HG02642 (cell line): ENCODE results near the gene SLC49A4.
"Not testable (repeated sequence)": the region's sequence is repeated elsewhere in the genome, so short reads cannot be mapped to it uniquely, and the experiment has no call there.

Experiments
- ATAC-seq: cut with Tn5 transposase; IDR thresholded peaks from one replicate; pipeline ENCODE4 v1.9.1; 2021; ENCODE audit warnings: mild to moderate bottlenecking; ENCODE audit not compliant: unreplicated experiment, poor library complexity

Gene SLC49A4, protein sequence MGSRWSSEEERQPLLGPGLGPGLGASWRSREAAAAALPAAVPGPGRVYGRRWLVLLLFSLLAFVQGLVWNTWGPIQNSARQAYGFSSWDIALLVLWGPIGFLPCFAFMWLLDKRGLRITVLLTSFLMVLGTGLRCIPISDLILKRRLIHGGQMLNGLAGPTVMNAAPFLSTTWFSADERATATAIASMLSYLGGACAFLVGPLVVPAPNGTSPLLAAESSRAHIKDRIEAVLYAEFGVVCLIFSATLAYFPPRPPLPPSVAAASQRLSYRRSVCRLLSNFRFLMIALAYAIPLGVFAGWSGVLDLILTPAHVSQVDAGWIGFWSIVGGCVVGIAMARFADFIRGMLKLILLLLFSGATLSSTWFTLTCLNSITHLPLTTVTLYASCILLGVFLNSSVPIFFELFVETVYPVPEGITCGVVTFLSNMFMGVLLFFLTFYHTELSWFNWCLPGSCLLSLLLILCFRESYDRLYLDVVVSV

DNA sequence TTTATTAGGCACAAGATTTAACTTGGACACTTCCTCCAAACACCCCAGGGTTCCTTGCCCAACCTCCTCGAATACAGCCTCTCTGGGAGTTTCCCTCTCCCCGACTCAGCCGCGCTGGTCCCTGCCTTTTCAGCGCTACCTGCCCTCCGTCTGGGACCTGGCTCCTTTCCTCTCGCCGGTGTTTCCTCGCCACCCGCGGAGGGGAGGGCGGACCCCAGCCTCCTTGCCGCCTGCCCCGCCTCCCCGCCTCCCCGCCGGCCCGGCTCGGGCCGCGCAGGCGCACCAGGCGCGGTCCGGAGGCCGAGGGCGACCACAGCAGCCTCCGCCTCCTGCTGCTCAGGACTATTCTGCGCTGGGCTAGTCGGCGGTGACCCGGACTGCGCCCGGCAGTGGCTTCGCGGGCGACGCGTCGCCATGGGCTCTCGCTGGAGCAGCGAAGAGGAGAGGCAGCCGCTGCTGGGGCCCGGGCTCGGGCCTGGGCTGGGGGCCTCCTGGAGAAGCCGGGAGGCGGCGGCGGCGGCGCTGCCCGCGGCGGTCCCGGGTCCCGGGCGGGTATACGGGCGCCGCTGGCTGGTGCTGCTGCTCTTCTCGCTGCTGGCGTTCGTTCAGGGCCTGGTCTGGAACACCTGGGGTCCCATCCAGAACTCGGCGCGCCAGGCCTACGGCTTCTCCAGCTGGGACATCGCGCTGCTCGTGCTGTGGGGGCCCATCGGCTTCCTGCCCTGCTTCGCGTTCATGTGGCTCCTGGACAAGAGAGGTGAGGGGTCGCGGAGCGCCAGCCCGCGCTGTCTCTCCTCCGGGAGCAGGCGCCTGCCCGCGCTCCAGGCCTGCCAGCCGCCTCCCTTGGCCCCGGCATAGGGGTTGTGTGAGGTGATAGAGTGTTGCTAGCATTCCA, at the start of gene SLC49A4:
SLC49A4 (plus strand) TSS at position 291 of the 895 bp plus-strand sequence; CDS start at position 415, 124 bp downstream.
- ATAC-seq, result peak; percentile 82

DNA sequence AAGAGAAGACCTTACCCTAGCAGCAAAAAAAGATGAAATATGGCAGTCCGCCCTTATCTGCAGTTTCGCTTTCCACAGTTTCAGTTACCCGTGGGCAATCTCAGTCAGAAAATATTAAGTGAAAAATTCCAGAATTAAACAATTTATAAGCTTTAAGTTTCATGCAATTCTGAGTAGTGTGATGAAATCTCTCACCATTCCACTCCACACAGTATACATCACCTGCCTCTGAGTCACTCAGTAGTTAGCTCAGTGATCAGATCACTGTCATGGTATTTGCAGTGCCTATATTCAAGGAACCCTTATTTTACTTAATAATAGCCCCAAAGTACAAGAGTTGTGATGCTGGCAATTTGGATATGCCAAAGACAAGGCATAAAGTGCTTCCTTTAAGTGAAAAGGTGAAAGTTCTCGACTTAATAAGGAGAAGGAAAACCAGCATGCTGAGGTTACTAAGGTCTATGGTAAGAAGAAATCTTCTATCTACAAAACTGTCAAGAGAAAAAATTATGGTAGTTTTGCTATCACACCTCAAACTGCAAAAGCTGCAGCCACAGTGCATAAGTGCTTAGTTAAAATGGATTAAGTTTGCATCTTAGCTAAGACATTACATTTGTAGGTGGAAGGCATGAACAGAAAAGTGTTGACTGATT, 49.4 kb upstream of the SLC49A4 start:
- no peak for ATAC-seq

- ATAC-seq, result not testable (repeated sequence)
Measured at GRCh38 chr3:122747295-122747694, 47.6 kb upstream of the SLC49A4 start.

DNA sequence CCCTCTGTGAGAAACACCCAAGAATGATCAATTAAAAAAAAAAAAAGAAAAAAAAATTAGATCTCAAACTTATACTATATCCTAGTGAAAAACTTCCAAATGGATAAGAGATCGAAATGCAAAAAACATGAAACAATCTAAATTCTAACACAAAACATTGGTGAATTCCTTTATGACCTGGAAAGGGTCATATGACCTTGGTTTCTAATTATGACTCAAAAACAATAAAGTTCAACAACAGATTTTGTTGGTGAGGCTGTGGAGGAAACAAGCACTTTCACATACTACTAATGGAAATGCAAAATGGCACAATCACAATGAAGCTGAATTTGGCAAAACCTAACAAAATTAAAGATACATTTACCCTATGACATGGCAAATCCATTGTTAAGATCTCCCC, 46.5 kb upstream of the SLC49A4 start:
- ATAC-seq, result no peak

DNA sequence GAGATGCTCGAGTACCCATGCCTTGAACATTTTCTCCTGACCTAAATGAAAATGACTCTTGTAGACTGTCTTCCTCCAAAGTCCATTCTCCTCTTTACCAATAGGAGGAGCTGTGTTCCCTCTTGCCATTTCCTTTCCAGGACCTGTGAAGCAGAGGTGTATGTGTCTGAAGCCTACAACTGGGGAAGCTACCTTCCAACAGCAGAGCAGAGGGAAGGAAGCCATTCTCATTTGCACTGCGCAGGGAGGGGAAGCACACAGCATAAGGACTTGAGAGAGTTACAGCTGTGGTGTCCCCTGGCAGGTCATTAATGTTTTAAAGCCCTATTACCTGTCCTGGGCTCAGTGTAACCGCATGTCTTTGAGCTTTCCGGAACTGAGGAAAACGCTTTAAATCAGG, 39.9 kb upstream of the SLC49A4 start:
- no peak for ATAC-seq

- ATAC-seq, result no peak
Measured at GRCh38 chr3:122755491-122755890, 39.4 kb upstream of the SLC49A4 start.

GRCh38 chr3:122758877-122759560, 35.9 kb upstream of the SLC49A4 start:
- ATAC-seq, result no peak

DNA sequence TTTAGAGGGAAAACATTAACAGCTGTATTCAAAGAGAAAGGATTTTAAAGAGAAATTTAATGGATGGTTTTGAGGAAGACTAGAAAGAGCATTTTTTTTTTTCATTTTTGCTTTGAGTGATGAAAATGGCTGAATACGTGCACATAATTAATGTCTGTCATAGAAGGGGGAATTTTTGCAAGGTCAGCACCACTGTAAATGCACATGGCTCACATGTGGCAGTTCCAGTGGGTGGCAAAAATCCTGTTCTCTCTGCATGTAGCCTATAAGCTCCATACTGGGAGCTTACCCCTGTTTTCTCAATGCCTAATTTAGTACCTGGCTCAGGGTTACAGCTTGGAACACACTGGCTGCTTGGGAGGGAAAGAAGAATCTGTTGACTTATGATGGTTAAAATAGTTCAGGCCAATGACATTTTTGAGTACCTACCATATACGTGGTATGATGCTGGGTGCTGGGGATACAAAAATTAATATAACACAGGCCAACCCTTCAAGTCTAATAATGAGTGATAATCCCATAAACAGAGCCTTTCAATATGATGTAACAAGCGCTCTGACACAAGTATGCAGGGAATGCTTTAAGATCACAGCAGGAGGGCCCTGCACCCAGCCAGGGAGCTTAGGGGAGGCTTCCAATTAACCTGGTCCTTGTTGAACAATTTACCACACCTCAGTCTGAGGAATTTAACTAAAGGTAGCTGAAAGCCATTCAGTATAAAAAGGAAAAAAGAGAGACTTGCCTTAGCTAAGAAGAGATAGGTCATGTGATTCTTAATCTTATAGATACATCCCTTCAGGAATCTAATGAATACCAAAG, 34.2 kb upstream of the SLC49A4 start:
- no peak for ATAC-seq

- ATAC-seq, result no peak
Measured at GRCh38 chr3:122766430-122766829, 28.4 kb upstream of the SLC49A4 start.

DNA sequence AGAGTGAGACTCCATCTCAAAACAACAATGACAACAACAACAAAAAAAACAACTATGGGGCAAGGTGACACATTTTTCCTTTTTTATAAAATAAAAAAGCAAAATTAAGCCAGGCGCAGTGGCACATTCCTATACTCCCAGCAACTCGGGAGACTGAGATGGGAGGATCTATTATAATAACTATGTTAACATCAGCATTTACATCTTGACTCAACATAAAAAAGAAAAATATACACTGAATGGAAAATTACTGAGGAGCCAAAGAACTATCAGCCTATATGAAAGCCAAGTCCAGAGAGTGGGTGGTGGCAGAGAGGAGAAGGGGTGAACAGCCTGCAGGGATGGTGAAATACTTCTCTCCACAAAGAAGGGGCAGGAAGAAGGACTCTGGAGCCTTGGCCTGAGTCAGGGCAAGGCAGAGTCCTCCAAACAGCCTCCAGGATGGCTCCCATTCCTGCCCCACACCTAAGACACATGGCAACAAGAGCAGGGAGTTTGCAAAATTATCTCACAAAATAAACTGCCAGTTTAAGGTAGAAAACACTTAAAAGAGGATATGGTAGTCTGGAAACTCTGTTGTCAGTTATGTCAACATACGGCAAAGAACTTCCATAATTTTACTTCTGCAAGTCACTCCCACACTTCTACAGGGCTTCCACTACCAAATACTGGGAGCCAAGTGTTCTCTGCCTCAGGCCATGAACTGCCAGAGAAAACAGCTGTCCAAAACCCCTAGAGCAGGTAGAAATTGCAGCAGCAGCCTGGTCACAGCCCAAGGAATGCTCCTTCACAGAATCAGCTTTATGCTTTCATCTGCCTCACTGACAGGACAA, 27.1 kb upstream of the SLC49A4 start:
- no peak for ATAC-seq

DNA sequence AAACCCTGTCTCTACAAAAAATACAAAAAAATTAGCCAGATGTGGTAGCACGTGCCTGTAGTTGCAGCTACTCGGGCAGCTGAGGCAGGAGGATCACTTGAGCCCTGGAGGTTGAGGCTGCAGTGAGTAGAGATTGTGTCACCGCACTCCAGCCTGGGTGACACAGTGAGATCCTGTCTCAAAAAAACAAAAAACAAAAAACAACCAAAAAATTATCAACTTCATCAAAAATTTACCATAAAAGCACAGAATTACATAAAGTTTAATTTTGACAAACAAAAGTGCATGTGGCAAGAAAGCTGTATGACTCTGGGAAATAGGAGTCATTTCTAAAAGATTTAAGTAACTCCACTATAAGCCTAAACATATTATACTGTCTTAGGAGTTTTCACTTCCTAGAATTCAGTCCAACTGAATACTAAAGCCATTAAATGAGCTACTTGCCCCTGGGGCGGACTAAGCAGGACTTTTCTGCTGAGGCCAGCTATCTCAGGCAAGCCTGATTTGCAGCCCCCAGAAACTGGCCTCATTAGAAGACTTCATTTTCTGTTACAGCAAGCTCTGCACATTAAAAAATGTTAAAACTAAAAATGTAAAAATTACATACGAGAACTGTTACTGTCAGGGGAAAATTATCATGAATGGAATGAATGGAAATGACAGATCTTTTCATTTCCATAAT, 24.2 kb upstream of the SLC49A4 start:
- ATAC-seq, result no peak

GRCh38 chr3:122772827-122773226, 22.0 kb upstream of the SLC49A4 start:
- no peak for ATAC-seq

- ATAC-seq, result peak; percentile 52
Measured at GRCh38 chr3:122773944-122774509, 20.8 kb upstream of the SLC49A4 start.

DNA sequence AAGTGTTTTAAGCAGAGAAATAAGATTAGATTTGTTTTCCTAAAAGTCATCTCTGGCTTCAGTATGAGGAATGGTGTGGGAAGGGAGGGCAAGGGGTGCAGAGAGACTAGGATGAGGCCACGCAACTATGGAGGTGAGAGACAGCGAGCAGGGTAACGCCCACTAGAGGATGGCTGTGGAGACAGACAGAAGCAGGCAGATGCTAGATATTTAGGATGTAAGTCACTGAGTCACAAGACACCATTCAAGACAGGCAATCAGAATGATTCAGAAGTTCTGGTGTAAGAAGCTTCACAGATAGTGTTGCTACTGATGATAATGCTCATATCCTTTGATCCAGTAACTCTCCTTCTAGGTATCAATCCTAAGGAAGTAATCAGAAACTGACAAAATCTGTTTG, 20.3 kb upstream of the SLC49A4 start:
- ATAC-seq, result peak; percentile 19

DNA sequence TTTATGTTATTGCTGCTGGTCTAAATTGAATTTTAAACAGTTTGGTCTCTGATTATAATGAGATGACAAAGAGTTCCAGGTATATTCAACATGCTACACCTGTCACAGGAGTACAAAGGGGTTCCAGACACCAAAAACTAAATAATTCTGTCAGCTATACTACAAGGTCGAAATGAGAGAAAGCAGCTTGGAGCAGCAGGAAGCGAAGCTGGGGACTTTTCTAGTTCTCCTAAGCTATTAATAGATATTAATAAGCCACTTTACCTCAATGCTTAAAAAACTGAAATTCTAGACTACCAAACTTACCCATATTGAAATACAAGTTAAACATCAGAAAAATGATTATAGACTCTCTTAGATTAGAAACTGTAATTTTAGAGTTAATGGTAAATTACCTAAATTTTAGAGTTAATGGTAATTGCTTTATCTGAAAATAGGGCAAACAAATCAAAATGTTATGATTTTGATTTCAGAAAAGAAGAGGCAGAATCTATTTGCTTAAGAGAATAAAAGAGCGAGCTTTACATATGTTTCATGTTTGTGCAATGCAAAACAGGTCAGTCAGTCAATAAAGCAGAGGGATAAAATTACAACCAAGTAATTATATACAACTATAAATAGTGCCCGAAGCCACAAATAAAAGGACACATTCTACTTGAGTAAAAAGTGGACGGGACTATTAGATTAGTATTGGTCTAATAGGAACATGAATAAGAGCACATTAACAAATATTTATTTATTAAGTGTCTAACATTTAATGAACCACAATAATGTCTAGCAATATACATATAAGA, 18.0 kb upstream of the SLC49A4 start:
- no peak for ATAC-seq

GRCh38 chr3:122777563-122777962, 17.3 kb upstream of the SLC49A4 start:
- ATAC-seq, result no peak

GRCh38 chr3:122782804-122783203, 12.1 kb upstream of the SLC49A4 start:
- no peak for ATAC-seq
